Liver (tissue), 3 donors: Measurements from ENCODE around the gene MAGEA4.

ENCODE experiments used
- CTCF ChIP-seq: fragments of 150-350 bp; IDR thresholded peaks from 2 replicates; pipeline ENCODE4 v1.5.1; 2017; ENCODE audit warnings: improper control_type of control experiment, low read depth, low read length; ENCODE audit not compliant: missing input control
- FOXA2 ChIP-seq: IDR thresholded peaks from 2 replicates; pipeline ENCODE4 v1.6.1; 2016; ENCODE audit warnings: antibody characterized with exemption
- GABPA ChIP-seq, 2 donors: IDR thresholded peaks in 1 of 2; conservative IDR thresholded peaks in 1 of 2; 2 replicates each; pipeline ENCODE4 v1.6.1; 2016; ENCODE audit warnings: antibody characterized with exemption in 2 of 2, mild to moderate bottlenecking in 1 of 2, moderate library complexity in 1 of 2
- NR2F2 ChIP-seq: IDR thresholded peaks from 2 replicates; pipeline ENCODE4 v1.6.1; 2016; ENCODE audit warnings: antibody characterized with exemption
- RAD21 ChIP-seq, 2 donors: IDR thresholded peaks; 2 replicates each; pipeline ENCODE4 v1.6.1; 2016; ENCODE audit warnings: antibody characterized with exemption in 2 of 2, mild to moderate bottlenecking in 2 of 2
- RXRA ChIP-seq, 2 donors: IDR thresholded peaks; 2 replicates each; pipeline ENCODE4 v1.6.1; 2017 to 2018; ENCODE audit warnings: antibody characterized with exemption in 2 of 2, mild to moderate bottlenecking in 1 of 2
- SP1 ChIP-seq: IDR thresholded peaks from 2 replicates; pipeline ENCODE4 v1.6.1; 2018; ENCODE audit warnings: antibody characterized with exemption, mild to moderate bottlenecking
- TAF1 ChIP-seq: conservative IDR thresholded peaks from 2 replicates; pipeline ENCODE4 v1.6.1; 2016; ENCODE audit warnings: antibody characterized with exemption, mild to moderate bottlenecking
- YY1 ChIP-seq: IDR thresholded peaks from 2 replicates; pipeline ENCODE4 v1.6.1; 2016; ENCODE audit warnings: antibody characterized with exemption, mild to moderate bottlenecking
- TF ChIP-seq, protein P1 (sequence below): IDR thresholded peaks from 2 replicates; pipeline ENCODE4 v1.6.1; 2016; ENCODE audit warnings: antibody characterized with exemption, mild to moderate bottlenecking
- TF ChIP-seq, protein P2 (sequence below): IDR thresholded peaks from 2 replicates; pipeline ENCODE4 v1.6.1; 2016; ENCODE audit warnings: antibody characterized with exemption
- donor health status: healthy.
- donor health status: healthy.

DNA sequence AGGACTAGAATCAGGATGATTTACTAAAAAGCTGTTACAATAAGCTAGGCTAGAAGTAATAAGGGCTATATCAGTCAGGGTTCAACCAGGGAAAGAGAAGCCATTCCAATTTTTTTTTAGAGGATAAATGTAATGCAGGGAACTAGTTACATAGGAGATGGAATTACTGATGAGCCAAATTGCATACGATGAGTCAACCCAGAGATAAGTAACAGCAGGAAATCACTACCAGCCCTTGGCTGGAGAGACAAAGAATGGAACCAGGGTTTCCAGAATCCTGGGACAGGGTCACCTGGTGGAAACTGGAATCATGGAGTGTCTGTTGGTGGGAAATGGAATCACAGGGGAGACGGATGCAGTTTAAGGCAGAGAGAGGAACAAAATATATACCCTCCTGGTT is 13.1 kb upstream of the MAGEA4 start:
- TF ChIP-seq SP1, result no peak
- no peak for TF ChIP-seq CTCF
- no peak for TF ChIP-seq GABPA (IDR thresholded peaks at IDR 0.05 in 1 of 2, conservative IDR thresholded peaks at IDR 0.05 in 1 of 2)
- no peak for TF ChIP-seq TAF1
- TF ChIP-seq, protein P1, sequence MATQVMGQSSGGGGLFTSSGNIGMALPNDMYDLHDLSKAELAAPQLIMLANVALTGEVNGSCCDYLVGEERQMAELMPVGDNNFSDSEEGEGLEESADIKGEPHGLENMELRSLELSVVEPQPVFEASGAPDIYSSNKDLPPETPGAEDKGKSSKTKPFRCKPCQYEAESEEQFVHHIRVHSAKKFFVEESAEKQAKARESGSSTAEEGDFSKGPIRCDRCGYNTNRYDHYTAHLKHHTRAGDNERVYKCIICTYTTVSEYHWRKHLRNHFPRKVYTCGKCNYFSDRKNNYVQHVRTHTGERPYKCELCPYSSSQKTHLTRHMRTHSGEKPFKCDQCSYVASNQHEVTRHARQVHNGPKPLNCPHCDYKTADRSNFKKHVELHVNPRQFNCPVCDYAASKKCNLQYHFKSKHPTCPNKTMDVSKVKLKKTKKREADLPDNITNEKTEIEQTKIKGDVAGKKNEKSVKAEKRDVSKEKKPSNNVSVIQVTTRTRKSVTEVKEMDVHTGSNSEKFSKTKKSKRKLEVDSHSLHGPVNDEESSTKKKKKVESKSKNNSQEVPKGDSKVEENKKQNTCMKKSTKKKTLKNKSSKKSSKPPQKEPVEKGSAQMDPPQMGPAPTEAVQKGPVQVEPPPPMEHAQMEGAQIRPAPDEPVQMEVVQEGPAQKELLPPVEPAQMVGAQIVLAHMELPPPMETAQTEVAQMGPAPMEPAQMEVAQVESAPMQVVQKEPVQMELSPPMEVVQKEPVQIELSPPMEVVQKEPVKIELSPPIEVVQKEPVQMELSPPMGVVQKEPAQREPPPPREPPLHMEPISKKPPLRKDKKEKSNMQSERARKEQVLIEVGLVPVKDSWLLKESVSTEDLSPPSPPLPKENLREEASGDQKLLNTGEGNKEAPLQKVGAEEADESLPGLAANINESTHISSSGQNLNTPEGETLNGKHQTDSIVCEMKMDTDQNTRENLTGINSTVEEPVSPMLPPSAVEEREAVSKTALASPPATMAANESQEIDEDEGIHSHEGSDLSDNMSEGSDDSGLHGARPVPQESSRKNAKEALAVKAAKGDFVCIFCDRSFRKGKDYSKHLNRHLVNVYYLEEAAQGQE, result no peak
- no peak for TF ChIP-seq RXRA (IDR thresholded peaks at IDR 0.05)
- TF ChIP-seq, protein P2, sequence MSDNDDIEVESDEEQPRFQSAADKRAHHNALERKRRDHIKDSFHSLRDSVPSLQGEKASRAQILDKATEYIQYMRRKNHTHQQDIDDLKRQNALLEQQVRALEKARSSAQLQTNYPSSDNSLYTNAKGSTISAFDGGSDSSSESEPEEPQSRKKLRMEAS, result no peak
- no peak for TF ChIP-seq RAD21 (IDR thresholded peaks at IDR 0.05)
- TF ChIP-seq YY1, result no peak
- no peak for TF ChIP-seq FOXA2
- no peak for TF ChIP-seq NR2F2
